ENCODE measurements around the gene SLC44A3. TPM values are rescaled to one million over a fixed set of nuclear protein-coding genes. Genes with fewer than 3 reads are reported as not detected.

SLC44A3 gene
- total and polyA plus RNA-seq, 2 of the 8 experiments (the other 6 are each of a cell fraction or from before 2014, with no cell fraction given), result 4.2 to 5.0 TPM

DNA sequence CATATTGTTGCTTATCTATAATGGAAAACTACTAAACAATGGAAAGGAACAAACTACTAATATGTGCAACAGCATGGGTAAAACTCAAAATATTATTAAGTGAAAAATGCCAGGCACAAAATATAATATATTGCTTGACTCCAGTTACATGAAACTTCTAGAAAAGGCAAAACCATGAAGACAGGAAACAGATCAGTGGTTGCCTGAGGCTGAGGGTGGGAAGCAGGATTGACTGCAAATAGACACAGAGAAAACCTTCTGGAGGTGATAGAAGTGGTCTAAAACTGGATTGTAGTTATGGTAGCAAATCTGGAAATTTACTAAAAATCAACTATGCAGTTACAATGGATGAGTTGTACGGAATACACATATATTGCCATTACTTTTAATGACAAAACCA is 29.5 kb upstream of the SLC44A3 start:
- no peak overlapping the region for H2BK20ac ChIP-seq (ENCODE audit: low read length)
- TF ChIP-seq TCF12 (IDR thresholded peaks at IDR 0.05; ENCODE audit: low read depth, low read length), result no peak
- no peak for TF ChIP-seq GABPA (IDR thresholded peaks at IDR 0.05; ENCODE audit: borderline replicate concordance, insufficient read depth, low read length)
- TF ChIP-seq EP300 (IDR thresholded peaks at IDR 0.05; ENCODE audit: borderline replicate concordance in 1 of 2, low read depth in 2 of 2, low read length in 2 of 2), result no peak
- TF ChIP-seq KDM5A (IDR thresholded peaks at IDR 0.05; ENCODE audit: low read length), result no peak
- TF ChIP-seq BCL11A (IDR thresholded peaks at IDR 0.05; ENCODE audit: low read depth in 2 of 2, low read length in 2 of 2), result no peak
- TF ChIP-seq ATF3 (IDR thresholded peaks at IDR 0.05; ENCODE audit: insufficient read depth, low read depth, low read length), result no peak
- TF ChIP-seq USF2 (IDR thresholded peaks at IDR 0.05; ENCODE audit: low read length), result no peak
- TF ChIP-seq KDM1A (IDR thresholded peaks at IDR 0.05; ENCODE audit: borderline replicate concordance, low read length), result no peak
- H3K14ac ChIP-seq (ENCODE audit: insufficient read length), result no peak overlapping the region
- H3K27ac ChIP-seq (ENCODE audit: low read depth, low read length), result no peak overlapping the region
- FAIRE-seq, result no peak
- H3K4me2 ChIP-seq (ENCODE audit: insufficient read depth in 1 of 2, low read depth in 2 of 2, low read length in 2 of 2), result no peak overlapping the region
- H4K91ac ChIP-seq (replicated peaks; ENCODE audit: insufficient read length, low read length), result no peak overlapping the region
- no peak overlapping the region for H2BK12ac ChIP-seq (ENCODE audit: low read depth, low read length)
- no peaks in the 10 kb centered on the region for H3K9me3 ChIP-seq (ENCODE audit: insufficient read depth in 2 of 2, low read depth in 1 of 2, low read length in 1 of 2)
- no peaks in the 10 kb centered on the region for H3K23me2 ChIP-seq (ENCODE audit: low read depth, low read length)
- ChIA-PET CTCF (ENCODE audit: partially characterized antibody) (interaction anchor here (0.9 to 1.9 kb wide), 3 partner anchors 9 to 191 kb away, joined by 3 to 4 read pairs (median 4); no protein-coding TSS in a partner anchor), POLR2A (ENCODE audit: partially characterized antibody) (no interaction called here)
- no peak overlapping the region for H3K9ac ChIP-seq (replicated peaks in 1 of 4; ENCODE audit: extremely low read depth in 1 of 4, low read depth in 3 of 4, low read length in 3 of 4)
- H2BK15ac ChIP-seq (ENCODE audit: low read length), result no peak overlapping the region
- H4K8ac ChIP-seq (ENCODE audit: extremely low read depth, insufficient read depth, low read length), result no peak overlapping the region
- no peaks in the 10 kb centered on the region for H3K79me1 ChIP-seq (ENCODE audit: low read depth, low read length)
- H3K23ac ChIP-seq (ENCODE audit: insufficient read length), result no peak overlapping the region
- no peak overlapping the region for H3K4ac ChIP-seq (replicated peaks; ENCODE audit: insufficient read length, low read depth, low read length)
- no peaks in the 10 kb centered on the region for H3K79me2 ChIP-seq (ENCODE audit: control insufficient read depth in 1 of 2, insufficient read depth in 2 of 2, low read length in 2 of 2)
- no peak for DNase-seq (ENCODE audit: low read depth in 1 of 2, low spot score in 2 of 2)
- 77% methylated on average over 1 of the region's 1 CpG; no CpG with 5 or more reads in 1 of the 2 experiments for WGBS, 2 experiments (ENCODE audit: extremely low coverage in 1 of 2, insufficient coverage in 1 of 2, insufficient read length in 1 of 2, insufficient replicate concordance in 2 of 2, low coverage in 1 of 2, low lambda C conversion rate in 2 of 2, missing lambda C conversion rate in 1 of 2)
- no peak overlapping the region for H2BK5ac ChIP-seq (ENCODE audit: low read depth, low read length)
- H4K20me1 ChIP-seq (replicated peaks in 1 of 2; ENCODE audit: control insufficient read depth in 1 of 2, insufficient read depth in 2 of 2, low read length in 2 of 2), result no peaks in the 10 kb centered on the region
- H3K4me1 ChIP-seq (replicated peaks in 1 of 4; ENCODE audit: control insufficient read depth in 3 of 4, insufficient read depth in 4 of 4, low read length in 3 of 4), result peaks cover 0 to 3% (median 0%) of the 10 kb centered on the region in 4 experiments; a peak in 1 of 7 replicates
- no peak overlapping the region for H4K5ac ChIP-seq (ENCODE audit: insufficient read length, low read depth, low read length)
- no peak overlapping the region for H3K56ac ChIP-seq (replicated peaks; ENCODE audit: insufficient read length, low read depth, low read length)
- H3K27me3 ChIP-seq (replicated peaks in 1 of 4; ENCODE audit: control insufficient read depth in 3 of 4, extremely low read depth in 1 of 4, insufficient read depth in 3 of 4, low read length in 3 of 4), result no peaks in the 10 kb centered on the region
- no peak overlapping the region for H2AFZ ChIP-seq (ENCODE audit: low read length)
- no peak overlapping the region for H3K4me3 ChIP-seq (ENCODE audit: extremely low read depth in 1 of 4, insufficient read depth in 2 of 4, low read depth in 3 of 4, low read length in 4 of 4)
- no peak overlapping the region for H2BK120ac ChIP-seq (replicated peaks; ENCODE audit: low read depth, low read length)
- H3K36me3 ChIP-seq (ENCODE audit: control insufficient read depth in 2 of 4, insufficient read depth in 4 of 4, low read length in 3 of 4), result no peaks in the 10 kb centered on the region
- H3K18ac ChIP-seq (ENCODE audit: extremely low read depth, low read length), result no peak overlapping the region
- H2AK5ac ChIP-seq (ENCODE audit: low read depth, low read length), result no peak overlapping the region

Measured in H1 (cell line).